WI38 (cell line): ENCODE measurements around the gene IKBIP.

Experiments
- H3K4me3 ChIP-seq: 2 replicates; pipeline ENCODE4 v1.5.1; 2011; ENCODE audit warnings: low read depth, mild to moderate bottlenecking, control low read depth, low read length
- TF ChIP-seq, protein P1 (sequence below): IDR thresholded peaks from 2 replicates; pipeline ENCODE4 v1.5.1; 2012; ENCODE audit warnings: low read depth, mild to moderate bottlenecking, control low read depth, low read length

Gene IKBIP

GRCh38 chr12:98595243-98595988 lies 49.2 kb downstream of the IKBIP start:
- H3K4me3 ChIP-seq = peak overlapping the region; percentile 92
- TF ChIP-seq, protein P1, sequence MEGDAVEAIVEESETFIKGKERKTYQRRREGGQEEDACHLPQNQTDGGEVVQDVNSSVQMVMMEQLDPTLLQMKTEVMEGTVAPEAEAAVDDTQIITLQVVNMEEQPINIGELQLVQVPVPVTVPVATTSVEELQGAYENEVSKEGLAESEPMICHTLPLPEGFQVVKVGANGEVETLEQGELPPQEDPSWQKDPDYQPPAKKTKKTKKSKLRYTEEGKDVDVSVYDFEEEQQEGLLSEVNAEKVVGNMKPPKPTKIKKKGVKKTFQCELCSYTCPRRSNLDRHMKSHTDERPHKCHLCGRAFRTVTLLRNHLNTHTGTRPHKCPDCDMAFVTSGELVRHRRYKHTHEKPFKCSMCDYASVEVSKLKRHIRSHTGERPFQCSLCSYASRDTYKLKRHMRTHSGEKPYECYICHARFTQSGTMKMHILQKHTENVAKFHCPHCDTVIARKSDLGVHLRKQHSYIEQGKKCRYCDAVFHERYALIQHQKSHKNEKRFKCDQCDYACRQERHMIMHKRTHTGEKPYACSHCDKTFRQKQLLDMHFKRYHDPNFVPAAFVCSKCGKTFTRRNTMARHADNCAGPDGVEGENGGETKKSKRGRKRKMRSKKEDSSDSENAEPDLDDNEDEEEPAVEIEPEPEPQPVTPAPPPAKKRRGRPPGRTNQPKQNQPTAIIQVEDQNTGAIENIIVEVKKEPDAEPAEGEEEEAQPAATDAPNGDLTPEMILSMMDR = no peak

- peak overlapping the region; percentile 92 for H3K4me3 ChIP-seq
- TF ChIP-seq, protein P1 = no peak
Observed at GRCh38 chr12:98594050-98594835, 50.3 kb downstream of the IKBIP start.

DNA sequence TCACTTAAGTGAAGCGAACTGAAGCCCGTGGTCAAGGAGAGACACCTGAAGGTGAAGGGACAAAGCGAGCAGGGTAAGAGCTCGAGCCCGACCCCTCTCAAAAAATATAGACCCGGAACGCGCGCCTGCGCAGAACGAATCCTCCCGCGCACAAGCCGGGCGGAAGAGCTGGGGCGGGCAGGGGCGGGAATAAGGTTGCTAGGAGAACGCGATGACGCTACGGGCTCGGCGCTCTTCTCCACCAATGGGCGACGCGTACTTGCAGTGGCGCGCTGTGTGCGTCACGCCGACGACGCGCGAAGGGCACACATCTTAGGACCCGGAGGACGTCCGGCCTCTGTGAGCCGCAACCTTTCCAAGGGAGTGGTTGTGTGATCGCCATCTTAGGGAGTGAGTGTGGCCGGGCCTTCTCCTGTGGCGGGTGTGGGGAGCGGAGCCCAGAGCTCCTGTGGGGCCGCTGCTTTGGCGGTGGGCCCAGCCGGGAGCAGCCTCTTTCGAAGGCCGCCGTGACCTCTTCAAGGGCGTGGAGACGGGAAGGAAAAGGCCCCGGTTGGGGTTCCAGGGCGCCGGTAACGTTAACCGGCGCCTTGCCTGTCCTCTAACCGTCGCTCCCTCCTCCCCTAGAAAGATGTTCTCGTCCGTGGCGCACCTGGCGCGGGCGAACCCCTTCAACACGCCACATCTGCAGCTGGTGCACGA lies 51.1 kb downstream of the IKBIP start, which contains the start of gene SLC25A3:
Gene SLC25A3, plus strand, starts transcription at position 336 of the 699 bp plus-strand sequence. Its CDS starts 293 bp downstream, at position 629.
- peak within 1 kb of the TSS; percentile 92 for H3K4me3 ChIP-seq
- TF ChIP-seq, protein P1 = no peak

DNA sequence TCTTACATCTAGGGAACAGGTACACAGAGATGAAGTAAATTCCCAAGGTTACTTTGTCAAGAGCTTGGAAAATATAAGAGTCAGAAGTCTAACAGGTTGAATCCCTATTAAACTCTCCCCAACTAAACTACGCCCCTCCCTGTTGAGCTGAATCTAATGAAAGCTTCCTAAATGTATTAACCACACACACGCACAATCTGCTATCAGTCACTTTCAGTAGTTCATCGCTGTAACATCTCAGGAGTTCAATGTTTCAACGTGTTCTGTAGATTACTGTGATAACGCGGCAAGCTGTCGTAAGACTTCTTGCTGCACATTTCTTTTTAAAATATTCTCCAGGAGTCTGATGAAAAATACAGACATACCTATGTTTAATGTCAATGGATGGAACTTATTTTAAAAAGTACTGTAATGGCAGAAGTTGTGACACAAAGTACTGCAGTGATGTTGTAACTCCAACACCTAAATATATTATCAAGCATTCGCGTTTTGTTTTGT lies 51.7 kb downstream of the IKBIP start:
- TF ChIP-seq, protein P1 = no peak
- H3K4me3 ChIP-seq = peak overlapping the region; percentile 92

DNA sequence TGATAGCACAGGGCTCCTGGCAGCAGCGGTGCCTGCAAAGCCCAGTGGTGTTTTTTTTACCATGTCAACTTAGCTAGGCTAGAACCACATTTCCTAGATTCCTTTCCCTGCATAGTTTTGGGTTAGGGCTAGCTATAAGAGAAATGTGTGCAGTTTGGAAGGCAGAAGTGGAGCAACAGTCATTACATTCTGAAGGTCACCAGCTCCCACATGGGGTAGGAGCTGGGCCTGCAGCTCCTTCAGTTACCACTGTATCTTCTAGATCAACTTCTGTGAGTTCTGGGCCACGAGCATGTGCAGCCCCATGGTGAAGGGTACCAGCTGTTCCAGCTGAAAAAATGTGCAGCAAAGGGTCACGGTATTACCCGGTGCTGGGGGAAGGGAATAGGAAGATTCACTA lies 53.4 kb downstream of the IKBIP start:
- TF ChIP-seq, protein P1 = no peak
- H3K4me3 ChIP-seq = no peak overlapping the region

- no peak overlapping the region for H3K4me3 ChIP-seq
- TF ChIP-seq, protein P1 = no peak
Observed at GRCh38 chr12:98587084-98587483, 57.5 kb downstream of the IKBIP start.
